HG03108 (cell line): Measurements from ENCODE around the gene LRCH4.
A peak's percentile ranks its signal among the peaks of the same experiment; 100 is the strongest.
"Not testable (repeated sequence)": the region's sequence is repeated elsewhere in the genome, so short reads cannot be mapped to it uniquely, and the experiment has no call there.

Experiments
- ATAC-seq: cut with Tn5 transposase; IDR thresholded peaks from one replicate; pipeline ENCODE4 v1.9.1; 2021; ENCODE audit warnings: moderate library complexity; ENCODE audit not compliant: unreplicated experiment

The LRCH4 gene

DNA sequence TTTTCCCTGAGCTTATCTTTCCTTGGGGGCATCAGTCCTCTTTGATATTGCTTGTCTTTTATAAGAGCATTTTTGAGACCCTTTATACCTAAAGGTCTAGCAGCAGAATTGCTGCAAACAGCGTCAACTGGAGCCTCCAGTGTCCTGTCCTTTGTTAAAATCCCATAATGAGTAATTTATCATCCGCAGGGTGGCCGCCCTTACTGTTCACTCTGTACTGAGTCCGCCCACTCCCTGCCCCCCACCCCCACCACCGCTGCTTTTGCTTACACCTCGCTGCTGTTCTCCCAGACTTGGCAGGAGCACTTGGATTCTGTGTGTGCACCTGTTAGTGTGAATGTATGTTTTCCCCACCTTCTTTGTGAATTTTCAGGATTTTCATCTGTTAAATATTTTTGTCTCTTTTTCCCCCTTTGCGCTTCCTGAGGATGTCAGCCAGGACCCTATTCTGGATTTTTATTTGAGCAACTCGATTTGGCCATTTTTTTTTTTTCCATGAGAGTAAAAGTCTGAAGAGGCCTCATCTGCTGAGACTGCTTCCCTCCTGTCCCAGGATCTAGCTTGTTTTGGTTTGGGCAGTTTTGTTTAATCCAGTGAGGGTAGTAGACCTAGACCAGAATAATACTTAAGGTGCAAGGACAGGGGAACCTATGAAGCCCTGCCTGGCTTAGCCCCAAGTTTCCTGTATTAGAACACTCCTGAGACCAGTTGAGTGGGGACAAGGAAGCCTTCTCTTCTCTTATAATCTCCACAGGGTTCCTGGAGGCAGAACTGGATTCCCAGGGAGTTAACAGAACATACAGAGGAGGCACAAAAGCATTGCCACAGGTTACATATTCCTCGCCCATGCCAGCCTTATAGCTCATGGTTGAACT lies 38.8 kb downstream of the LRCH4 start:
- no peak for ATAC-seq

DNA sequence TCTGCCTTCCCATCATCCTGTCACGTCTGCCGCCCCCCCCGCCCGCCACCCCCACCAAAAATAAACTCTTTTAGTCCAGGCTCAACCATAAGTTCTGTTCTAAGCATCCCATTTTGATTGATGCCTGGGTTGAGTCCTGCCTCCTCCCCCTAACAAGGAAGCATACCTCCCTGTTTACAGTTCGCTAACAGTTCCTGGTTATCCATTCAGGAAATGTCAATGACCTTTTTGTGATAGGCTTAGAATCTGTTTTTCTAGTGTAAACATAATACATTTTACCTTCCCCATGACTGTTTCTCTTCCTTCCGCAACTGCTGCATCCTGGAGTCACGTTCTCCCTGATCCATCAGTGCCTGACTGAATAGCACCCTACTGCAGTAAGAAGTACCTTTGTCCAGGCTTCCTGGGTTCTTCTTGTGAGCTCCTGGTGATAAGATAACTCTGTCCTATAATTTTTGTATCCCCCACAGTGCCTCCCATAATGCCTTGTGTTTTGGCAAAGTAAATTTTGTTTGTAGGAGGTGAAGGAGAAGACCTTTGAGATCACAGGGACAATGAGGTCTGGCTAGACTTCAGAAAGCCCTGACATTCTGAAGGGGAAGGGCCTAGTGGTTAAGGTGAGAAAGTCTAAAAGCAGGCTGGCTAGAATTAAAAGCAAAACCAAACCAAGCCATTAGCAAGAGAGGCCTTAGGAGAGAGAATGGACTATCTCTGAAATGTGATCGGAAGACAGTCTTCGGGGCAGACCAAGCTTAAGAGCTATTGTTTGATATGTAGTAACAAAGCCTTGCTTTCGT lies 39.6 kb downstream of the LRCH4 start:
- no peak for ATAC-seq

DNA sequence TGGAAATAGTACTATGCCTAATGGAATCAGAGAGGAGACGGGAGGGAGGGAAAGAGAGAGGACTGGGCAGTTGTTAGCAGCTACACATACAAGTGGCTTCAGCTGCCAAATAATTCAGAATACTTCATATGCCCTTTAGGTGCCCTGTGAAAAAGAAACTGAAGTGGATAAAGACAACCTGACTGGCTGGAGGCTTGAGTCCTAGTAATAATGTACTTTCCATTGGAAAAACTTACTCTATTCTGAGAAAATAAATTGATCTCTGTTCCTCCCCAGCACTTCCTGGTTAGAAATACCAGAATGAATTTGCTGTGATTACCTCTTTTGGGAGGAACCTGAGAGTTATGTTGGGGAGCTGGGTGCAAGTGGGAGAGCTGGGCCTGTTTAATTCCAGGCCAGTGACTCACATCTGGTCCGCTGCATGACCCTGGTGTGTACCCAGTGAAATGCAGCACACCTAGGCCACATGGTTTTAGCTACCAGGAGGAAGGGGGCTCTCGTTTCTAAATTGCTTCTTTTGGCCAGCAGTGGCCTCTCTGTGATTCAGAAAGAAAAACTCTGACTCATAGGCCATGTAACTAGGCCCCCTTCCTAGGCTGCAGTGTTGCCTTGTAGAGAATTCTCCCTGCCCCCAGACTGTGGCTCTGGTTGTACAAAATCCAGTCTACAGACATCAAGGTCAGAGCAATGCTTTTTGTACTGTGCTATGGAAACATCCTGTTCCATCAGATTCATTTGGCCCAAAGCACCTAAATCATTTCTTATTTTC lies 40.4 kb downstream of the LRCH4 start:
- peak; percentile 47 for ATAC-seq

DNA sequence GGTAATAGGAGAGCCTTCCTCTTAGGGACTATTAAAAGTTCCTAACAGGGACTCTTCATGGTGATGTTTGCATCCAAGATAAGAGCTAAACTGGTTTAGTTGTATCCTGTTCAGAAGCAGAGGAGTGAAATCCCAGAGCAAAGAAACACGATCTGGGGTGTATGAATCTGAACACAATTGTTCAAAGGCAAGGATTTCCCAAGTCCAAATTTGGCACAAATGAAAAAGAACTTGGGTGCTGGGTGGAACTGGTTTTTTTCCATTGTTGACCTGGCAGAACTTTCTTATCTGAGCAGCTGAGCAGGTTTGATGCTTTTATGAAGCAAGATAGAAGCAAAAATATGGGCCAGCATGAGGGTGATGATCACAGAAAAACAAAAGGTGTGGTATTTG lies 41.0 kb downstream of the LRCH4 start:
- no peak for ATAC-seq

DNA sequence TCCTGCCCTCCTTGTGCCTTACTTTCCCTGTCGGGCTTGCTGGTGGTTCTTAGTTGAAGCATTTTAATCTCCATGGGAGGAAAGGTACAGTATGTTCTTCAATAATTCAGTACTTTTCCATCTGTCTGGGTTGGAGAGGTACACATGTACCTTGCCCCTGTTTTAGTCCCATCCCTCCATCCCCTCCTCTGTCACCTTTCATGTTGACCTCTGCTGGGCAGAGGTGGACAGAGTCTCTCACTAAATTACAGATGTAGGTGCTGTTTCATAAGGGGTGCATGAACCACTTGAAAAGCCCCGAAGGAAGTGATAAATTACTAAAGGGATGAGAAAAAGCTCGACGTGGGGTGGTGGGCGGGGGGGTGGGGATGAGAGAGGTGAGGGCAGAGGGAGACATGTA lies 41.5 kb downstream of the LRCH4 start:
- ATAC-seq, result no peak

DNA sequence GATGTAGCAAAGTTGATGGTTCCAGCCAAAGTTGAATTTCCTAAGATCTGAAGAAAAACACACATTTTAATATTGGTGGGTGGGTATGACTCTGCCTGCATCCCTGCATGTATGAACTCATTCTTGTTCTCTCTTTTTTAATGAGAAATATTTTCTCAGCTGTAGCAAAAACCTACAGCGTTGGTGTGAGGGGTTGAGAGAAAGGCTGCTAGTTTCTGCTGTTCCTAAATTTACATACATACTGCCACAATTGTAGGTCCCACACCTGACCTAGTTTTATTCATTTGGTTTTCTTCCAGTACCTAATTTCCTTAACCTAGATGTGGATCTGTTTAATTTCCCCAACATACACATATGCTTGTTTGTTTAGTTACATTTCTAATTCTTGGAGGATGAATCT lies 42.3 kb downstream of the LRCH4 start:
- no peak for ATAC-seq

DNA sequence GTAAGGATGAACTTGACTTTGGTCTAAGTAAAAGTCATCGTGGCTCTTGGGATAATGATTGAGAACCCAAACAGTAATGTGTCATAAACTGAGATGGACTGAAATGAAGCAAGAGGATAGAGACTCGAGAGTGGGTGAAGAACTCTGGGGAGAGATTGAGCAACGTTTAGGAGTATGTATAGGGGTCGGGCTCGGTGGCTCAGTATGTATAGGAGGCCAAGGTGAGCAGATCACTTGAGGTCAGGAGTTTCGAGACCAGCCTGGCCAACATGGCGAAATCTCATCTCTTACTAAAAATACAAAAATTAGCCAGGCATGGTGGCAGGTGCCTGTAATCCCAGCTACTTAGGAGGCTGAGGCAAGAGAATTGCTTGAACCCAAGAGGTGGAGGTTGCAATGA lies 44.6 kb downstream of the LRCH4 start:
- ATAC-seq, result not testable (repeated sequence)

DNA sequence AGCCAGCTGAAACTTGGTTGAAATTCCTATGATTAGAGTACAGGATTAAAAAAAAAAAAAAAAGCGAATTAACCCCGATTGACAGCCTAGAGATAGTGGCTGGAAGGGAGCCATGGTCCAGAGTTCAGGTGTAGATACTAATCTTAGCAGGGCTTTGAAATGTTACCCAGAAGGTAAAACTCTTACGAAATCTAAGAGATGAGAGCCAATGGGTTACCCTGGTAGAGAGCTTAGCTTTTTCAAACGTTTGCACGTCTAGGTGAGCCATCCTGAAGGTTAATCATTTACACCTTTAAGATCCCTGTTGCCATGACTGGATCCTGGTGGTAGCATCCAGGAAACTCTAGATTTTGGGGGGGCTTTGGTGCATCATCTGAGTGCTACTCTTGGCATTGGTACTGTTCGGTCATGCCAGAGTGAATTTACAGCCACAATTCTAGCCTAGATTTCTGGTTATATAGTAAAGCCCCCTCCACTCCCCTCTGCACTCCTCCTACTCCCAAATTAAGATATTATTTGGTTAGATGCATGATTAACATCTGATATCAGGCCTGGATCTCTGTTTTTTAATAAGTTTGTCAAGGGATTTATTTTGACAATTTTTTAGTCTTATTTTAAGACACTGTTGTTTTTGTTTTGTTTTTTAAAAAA lies 45.7 kb downstream of the LRCH4 start:
- ATAC-seq, result no peak

DNA sequence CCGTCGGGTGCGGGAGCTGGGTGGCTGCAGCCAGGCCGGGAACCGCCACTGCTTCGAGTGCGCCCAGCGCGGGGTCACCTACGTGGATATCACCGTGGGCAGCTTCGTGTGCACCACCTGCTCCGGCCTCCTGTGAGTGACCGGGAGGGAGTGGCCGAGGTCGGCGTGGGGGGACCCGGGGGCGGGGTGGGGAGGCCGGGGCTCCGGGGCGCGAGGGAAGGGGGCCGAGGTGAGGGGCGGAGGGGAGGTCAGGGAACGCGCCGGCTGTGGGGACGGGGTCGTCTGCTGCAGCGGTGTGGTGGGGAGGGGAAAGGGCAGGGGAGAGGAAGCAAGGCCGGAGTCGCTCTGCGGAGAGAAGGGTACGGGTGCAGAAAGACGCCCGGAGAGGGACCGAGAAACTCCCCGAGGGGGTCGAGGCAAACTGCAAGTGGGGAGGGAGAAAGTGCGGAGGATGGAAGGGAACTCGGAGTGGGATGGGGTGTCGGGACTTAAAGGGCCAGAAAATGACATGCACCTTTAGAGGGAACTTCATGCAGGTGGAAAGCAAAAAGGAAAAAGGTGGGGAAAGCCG lies 46.4 kb downstream of the LRCH4 start:
- ATAC-seq, result no peak

DNA sequence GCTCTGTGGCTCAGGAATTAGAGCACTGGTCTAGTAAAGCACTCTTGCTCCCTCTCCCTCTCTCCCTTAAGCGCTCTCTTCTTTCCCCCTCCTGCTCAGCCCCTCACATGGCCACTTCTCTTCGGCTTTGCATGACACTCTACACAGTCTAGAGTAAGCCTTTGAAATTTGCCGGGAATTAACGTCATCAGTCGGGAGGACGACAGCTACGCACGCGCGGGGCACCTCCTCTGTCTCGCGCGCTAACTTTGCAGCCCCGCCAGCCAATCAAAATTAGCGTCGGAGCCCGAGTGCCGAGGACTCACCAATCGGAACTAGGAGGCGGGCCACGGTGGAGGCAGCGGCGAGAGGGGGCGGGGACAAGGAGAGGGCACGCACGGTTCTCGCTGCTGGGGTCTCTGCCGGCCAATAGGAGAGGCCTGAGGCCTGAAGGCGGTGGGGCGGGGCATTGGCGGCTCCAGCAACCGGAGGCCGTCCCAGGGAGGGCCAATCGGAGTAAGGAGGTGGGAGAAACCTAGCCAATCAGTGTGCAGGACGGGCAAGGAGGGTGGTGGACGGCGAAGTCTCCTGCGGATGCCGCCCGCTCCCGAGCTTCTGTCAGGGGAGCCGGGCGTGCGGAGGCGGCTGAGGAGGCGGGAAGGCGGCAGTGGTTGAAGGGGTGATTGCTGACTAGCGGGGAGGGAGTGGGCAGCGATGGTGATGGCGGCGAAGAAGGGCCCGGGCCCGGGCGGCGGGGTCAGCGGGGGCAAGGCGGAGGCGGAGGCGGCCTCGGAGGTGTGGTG lies 47.1 kb downstream of the LRCH4 start, which contains the start of gene AGFG2:
Gene AGFG2 (plus strand): TSS at position 550 of the 782 bp plus-strand sequence. CDS start 144 bp downstream, at position 694.
- peak; percentile 95 for ATAC-seq

DNA sequence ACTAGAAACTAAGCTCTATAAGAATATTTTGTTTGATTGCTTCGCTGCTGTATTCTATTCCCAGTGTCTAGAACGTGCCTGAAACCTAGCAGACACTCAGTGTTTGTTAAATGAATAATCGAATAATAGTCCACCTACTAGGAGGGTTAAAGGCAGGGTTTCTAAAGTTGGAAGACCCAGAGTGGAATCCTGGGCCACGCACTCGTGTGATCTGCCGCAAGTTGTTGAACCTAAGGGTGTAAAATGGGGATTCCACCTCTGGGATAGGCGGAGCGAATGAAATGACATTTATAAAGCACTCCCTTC lies 47.6 kb downstream of the LRCH4 start:
- ATAC-seq, result no peak

DNA sequence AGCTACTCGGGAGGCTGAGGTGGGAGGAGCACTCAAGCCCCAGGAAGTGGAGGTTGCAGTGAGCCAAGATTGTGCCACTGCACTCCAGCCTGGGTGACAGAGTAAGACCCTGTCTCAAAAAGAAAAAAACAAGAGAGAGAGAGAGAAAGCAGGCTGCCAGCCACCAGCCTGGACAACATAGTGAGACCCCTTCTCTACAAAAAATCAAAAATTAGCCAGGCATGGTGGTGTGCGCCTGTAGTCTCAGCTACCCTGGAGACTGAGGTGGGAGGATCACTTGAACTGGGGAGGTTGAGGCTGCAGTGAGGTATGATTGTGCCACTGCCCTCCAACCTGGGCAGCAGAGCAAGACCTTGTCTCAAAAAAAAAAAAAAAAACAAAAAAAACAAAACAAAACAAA lies 49.2 kb downstream of the LRCH4 start:
- ATAC-seq, result not testable (repeated sequence)

DNA sequence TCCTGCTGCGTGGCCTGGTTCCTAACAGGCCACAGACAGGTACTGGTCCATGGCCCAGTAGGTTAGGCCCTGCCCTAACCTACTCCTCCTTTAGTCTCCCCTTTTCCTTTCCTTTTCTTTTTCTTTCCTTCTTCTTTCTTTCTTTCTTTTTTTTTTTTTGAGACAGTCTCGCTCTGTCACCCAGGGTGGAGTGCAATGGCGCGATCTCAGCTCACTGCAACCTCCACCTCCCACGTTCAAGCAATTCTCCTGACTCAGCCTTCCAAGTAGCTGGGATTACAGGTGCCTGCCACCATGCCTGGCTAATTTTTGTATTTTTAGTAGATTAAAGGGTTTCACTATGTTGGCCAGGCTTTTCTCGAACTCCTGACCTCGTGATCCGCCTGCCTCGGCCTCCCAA lies 49.9 kb downstream of the LRCH4 start:
- ATAC-seq, result not testable (repeated sequence)

DNA sequence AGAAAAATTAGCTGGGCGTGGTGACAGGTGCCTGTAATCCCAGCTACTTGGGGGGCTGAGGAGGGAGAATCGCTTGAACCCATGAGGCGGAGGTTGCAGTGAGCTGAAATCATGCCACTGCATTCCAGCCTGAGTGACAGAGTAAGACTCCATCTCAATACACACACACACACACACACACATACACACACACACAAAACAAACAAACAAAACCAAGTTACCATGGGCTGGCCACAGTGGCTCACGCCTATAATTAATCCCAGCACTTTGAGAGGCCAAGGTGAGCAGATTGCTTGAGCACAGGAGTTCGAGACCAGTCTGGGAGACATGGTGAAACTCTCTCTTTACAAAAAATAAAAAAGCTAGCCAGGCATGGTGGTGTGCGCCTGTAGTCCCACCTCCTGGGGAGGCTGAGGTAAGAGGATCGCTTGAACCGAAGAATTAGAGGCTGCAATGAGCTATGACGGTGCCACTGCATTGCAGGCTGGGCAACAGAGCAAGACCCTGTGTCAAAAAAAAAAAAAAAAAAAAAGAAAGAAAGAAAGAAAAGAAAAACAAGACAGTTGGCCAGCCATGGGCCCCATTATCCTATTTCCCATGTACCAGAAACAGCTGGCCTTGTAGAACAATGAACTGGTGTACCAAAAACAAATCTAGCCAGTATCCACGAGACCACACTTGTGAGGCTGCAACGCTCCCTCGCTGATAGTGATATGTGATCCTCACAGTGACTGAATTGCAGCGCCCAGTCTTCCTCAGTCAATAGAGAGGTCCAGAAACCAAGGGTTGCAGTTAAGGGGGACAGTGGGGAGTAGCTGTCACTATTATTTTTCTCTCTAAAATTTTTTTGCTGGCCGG lies 53.5 kb downstream of the LRCH4 start:
- ATAC-seq, result no peak

DNA sequence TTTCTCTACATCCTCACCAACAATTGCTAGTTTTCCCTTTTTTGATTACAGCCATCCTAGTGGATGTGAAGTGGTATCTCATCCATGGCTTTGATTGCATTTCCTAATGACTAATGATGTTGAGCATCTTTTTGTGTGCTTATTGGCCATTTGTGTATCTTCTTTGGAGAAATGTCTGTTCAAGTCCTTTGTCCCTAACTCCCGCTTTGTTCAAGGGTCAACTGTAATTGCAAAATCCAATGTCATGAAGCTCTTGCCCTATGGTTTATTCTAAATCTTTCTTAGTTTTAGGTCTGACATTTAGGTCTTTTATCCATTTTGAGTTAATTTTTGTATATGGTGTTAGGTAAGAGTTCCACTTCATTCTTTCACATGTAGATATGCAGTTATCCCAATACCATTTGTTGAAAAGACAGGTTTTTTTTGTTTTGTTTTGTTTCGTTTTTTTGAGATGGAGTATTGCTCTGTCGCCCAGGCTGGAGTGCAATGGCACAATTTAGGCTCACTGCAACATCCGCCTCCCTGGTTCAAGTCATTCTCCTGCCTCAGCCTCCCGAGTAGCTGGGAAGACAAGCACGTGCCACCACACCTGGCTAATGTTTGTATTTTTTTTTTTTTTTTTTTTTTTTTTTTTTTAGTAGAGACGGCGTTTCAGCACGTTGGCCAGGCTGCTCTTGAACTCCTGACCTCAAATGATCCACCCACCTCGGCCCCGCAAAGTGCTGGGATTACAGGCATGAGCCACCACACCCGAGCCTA lies 57.6 kb downstream of the LRCH4 start:
- ATAC-seq, result not testable (repeated sequence)
